ENCODE measurements around the gene TMEM175.

TMEM175 gene

GRCh38 chr4:959338-960139 lies 27.3 kb downstream of the TMEM175 start:
- TF ChIP-seq CTCF (IDR thresholded peaks at IDR 0.05), result no peak
- Histone ChIP-seq H3K27me3 (no peaks in the 10 kb centered on the region), H3K27ac (no peak overlapping the region), H3K4me1 (no peaks in the 10 kb centered on the region), H3K36me3 (peaks cover 4 to 97% (median 60%) of the 10 kb centered on the region in 3 donors), H3K4me3 (no peak overlapping the region), H3K9me3 (no peaks in the 10 kb centered on the region)
- DNase-seq, result peak; percentile 16 to 59
- intact Hi-C loops (cut with DNase I; ENCODE audit: low total_unique reads), result no loop called here

GRCh38 chr4:960140-960635 lies 27.9 kb downstream of the TMEM175 start:
- Histone ChIP-seq H3K4me3 (no peak overlapping the region), H3K4me1 (no peaks in the 10 kb centered on the region), H3K9me3 (no peaks in the 10 kb centered on the region), H3K36me3 (peaks cover 4 to 97% (median 58%) of the 10 kb centered on the region in 3 donors), H3K27ac (no peak overlapping the region), H3K27me3 (no peaks in the 10 kb centered on the region)
- intact Hi-C loops (cut with DNase I; ENCODE audit: low total_unique reads), result no loop called here
- no peak for DNase-seq
- TF ChIP-seq CTCF (IDR thresholded peaks at IDR 0.05), result no peak

- intact Hi-C loops (cut with DNase I; ENCODE audit: low total_unique reads), result no loop called here
- Histone ChIP-seq H3K4me3 (no peak overlapping the region), H3K36me3 (peaks cover 4 to 97% (median 58%) of the 10 kb centered on the region in 3 donors), H3K4me1 (no peaks in the 10 kb centered on the region), H3K9me3 (no peaks in the 10 kb centered on the region), H3K27me3 (no peaks in the 10 kb centered on the region), H3K27ac (no peak overlapping the region)
- no peak for DNase-seq
- TF ChIP-seq CTCF (IDR thresholded peaks at IDR 0.05), result no peak
Observed at GRCh38 chr4:960636-961350, 28.5 kb downstream of the TMEM175 start.

GRCh38 chr4:961351-962230 lies 29.3 kb downstream of the TMEM175 start:
- no peak overlapping the region for H3K27ac ChIP-seq
- no peaks in the 10 kb centered on the region for H3K9me3 ChIP-seq
- H3K4me1 ChIP-seq, result no peaks in the 10 kb centered on the region
- H3K4me3 ChIP-seq, result no peak overlapping the region
- no peaks in the 10 kb centered on the region for H3K27me3 ChIP-seq
- DNase-seq, result peak in 1 of 2 donors; percentile 62
- intact Hi-C loops (cut with DNase I; ENCODE audit: low total_unique reads), result no loop called here
- H3K36me3 ChIP-seq, result peaks cover 4 to 97% (median 61%) of the 10 kb centered on the region in 3 donors
- TF ChIP-seq CTCF (IDR thresholded peaks at IDR 0.05), result no peak

Data from tibial artery (tissue), 4 donors.